Sigmoid colon (tissue), 4 donors: ENCODE data around the gene ROBO1.

ENCODE experiments used
- CTCF ChIP-seq, 4 experiments: fragments of 450-650 bp in 3 of 4; fragments of 200-600 bp in 1 of 4; IDR thresholded peaks; one replicate each; pipeline ENCODE4 v1.5.1; 2016 to 2019; ENCODE audit warnings: antibody characterized with exemption in 4 of 4, mild to moderate bottlenecking in 3 of 4, moderate library complexity in 2 of 4
- EP300 ChIP-seq, 4 donors: sonication (generic); formaldehyde crosslinking; IDR thresholded peaks; one replicate each; pipeline ENCODE4 v1.6.1; 2017; ENCODE audit warnings: antibody characterized with exemption in 4 of 4
- POLR2A ChIP-seq, 2 donors: fragments of 450-650 bp; IDR thresholded peaks; one replicate each; pipeline ENCODE4 v1.6.1; 2016; ENCODE audit warnings: antibody characterized with exemption in 2 of 2, mild to moderate bottlenecking in 2 of 2, moderate library complexity in 2 of 2
- POLR2AphosphoS5 ChIP-seq, 4 donors: sonication (generic); formaldehyde crosslinking; IDR thresholded peaks; one replicate each; pipeline ENCODE4 v1.6.1; 2017; ENCODE audit warnings: antibody characterized with exemption in 4 of 4

GRCh38 chr3:79047581-79047980, 720.2 kb downstream of the ROBO1 start:
- TF ChIP-seq CTCF (IDR thresholded peaks at IDR 0.05), result no peak
- TF ChIP-seq EP300 (IDR thresholded peaks at IDR 0.05), result no peak
- TF ChIP-seq POLR2AphosphoS5 (IDR thresholded peaks at IDR 0.05), result no peak
- no peak for TF ChIP-seq POLR2A (IDR thresholded peaks at IDR 0.05)
